Measurements from ENCODE around the gene MFSD6.
"Not testable (repeated sequence)": the region's sequence is repeated elsewhere in the genome, so short reads cannot be mapped to it uniquely, and the experiment has no call there.

The MFSD6 gene

GRCh38 chr2:190466819-190467446 lies 58.8 kb downstream of the MFSD6 start:
- DNase-seq (ENCODE audit: low spot score), result no peak

GRCh38 chr2:190467575-190468083 lies 59.5 kb downstream of the MFSD6 start:
- DNase-seq (ENCODE audit: low spot score), result no peak

- DNase-seq (ENCODE audit: low spot score), result not testable (repeated sequence)
Observed at GRCh38 chr2:190468354-190468753, 60.2 kb downstream of the MFSD6 start.

- no peak for DNase-seq (ENCODE audit: low spot score)
Observed at GRCh38 chr2:190468814-190469569, 60.8 kb downstream of the MFSD6 start.

GRCh38 chr2:190469771-190470170 lies 61.6 kb downstream of the MFSD6 start:
- no peak for DNase-seq (ENCODE audit: low spot score)

- no peak for DNase-seq (ENCODE audit: low spot score)
Observed at GRCh38 chr2:190470256-190470826, 62.2 kb downstream of the MFSD6 start.

- no peak for DNase-seq (ENCODE audit: low spot score)
Observed at GRCh38 chr2:190477661-190478454, 69.7 kb downstream of the MFSD6 start.

- DNase-seq (ENCODE audit: low spot score), result no peak
Observed at GRCh38 chr2:190478572-190479195, 70.5 kb downstream of the MFSD6 start.

- no peak for DNase-seq (ENCODE audit: low spot score)
Observed at GRCh38 chr2:190481339-190481738, 73.2 kb downstream of the MFSD6 start.

GRCh38 chr2:190482451-190482850 lies 74.3 kb downstream of the MFSD6 start:
- DNase-seq (ENCODE audit: low spot score), result no peak

- no peak for DNase-seq (ENCODE audit: low spot score)
Observed at GRCh38 chr2:190486037-190486623, 78.0 kb downstream of the MFSD6 start.

GRCh38 chr2:190488516-190489233 lies 80.5 kb downstream of the MFSD6 start:
- no peak for DNase-seq (ENCODE audit: low spot score)

- no peak for DNase-seq (ENCODE audit: low spot score)
Observed at GRCh38 chr2:190489475-190489874, 81.3 kb downstream of the MFSD6 start.

GRCh38 chr2:190490502-190490901 lies 82.3 kb downstream of the MFSD6 start:
- no peak for DNase-seq (ENCODE audit: low spot score)

GRCh38 chr2:190493095-190493494 lies 84.9 kb downstream of the MFSD6 start:
- no peak for DNase-seq (ENCODE audit: low spot score)

- DNase-seq (ENCODE audit: low spot score), result not testable (repeated sequence)
Observed at GRCh38 chr2:190494600-190495227, 86.6 kb downstream of the MFSD6 start.

- no peak for DNase-seq (ENCODE audit: low spot score)
Observed at GRCh38 chr2:190497428-190497827, 89.3 kb downstream of the MFSD6 start.

- DNase-seq (ENCODE audit: low spot score), result no peak
Observed at GRCh38 chr2:190499273-190499672, 91.1 kb downstream of the MFSD6 start.

GRCh38 chr2:190500054-190500502 lies 91.9 kb downstream of the MFSD6 start:
- no peak for DNase-seq (ENCODE audit: low spot score)

- DNase-seq (ENCODE audit: low spot score), result no peak
Observed at GRCh38 chr2:190501231-190501630, 93.1 kb downstream of the MFSD6 start.

All from SW480 (cell line).